GM12892 (cell line): ENCODE results near the gene ENTPD2.
A peak's percentile ranks its signal among the peaks of the same experiment; 100 is the strongest.
"Not testable (repeated sequence)": the region's sequence is repeated elsewhere in the genome, so short reads cannot be mapped to it uniquely, and the experiment has no call there.

Source experiments
- DNase-seq: peaks from one replicate; pipeline ENCODE4 v3.0.0; 2011; ENCODE audit not compliant: insufficient read length
- FAIRE-seq: peaks from 2 replicates; lab custom pipeline; 2011; peaks lifted over from hg19 to GRCh38; lab: Jason Lieb, UNC
- POLR2A ChIP-seq: IDR thresholded peaks from 2 replicates; pipeline ENCODE4 v1.6.1; 2011; ENCODE audit warnings: low read depth, low read length, control low read depth
- POLR2AphosphoS5 ChIP-seq: IDR thresholded peaks from 2 replicates; pipeline ENCODE4 v1.6.1; 2011; ENCODE audit warnings: low read depth, low read length, control low read depth
- TAF1 ChIP-seq: IDR thresholded peaks from 2 replicates; pipeline ENCODE4 v1.6.1; 2011; ENCODE audit warnings: low read depth, mild to moderate bottlenecking, control low read depth, low read length, borderline replicate concordance

The ENTPD2 gene

DNA sequence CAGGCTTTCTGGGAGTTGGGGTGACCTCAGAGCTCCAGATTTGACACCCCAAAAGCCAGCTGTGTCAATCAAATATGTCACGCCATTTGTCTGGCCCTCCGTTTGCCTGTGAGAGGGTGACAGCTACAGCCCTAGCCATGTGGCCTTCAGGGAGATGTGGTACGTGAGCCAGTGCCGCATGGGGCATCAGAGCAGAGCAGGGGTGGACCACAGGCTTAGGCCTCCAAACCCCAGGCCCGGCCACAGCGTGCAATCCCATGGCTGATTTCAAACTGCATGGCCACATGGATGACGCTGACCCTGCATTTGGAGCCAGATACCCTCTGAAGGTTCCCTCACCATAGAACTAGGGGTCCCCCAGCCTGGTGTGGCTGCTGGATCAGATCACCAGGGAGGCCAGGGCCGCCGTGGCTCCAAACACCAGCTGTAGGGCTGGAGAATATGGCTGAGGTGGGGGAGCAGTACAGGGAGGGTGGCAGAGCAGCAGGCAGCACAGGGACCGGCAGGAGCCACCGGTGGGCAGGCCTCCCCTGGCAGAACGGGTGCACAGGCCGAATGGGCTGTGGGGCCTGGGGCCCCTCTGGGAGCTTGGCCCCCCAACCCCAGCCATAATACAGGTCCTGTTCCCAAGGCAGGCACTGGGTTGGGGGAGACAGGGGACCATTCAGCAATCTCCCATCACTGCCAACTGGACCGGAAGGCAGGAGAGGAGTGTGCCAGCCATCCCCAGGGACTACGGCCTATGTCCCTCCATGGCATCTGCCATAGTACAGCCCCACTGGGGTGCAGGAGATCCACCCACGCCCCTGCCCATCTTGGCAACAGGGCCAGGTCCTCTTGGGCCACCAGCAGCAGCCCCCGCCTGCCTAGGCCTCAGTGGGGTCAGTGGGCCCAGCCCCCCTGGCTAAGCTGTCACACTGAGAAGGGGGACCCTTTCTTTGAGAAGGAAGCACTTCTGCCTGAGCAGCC, 15.0 kb upstream of the ENTPD2 start:
- FAIRE-seq, result peak; percentile 38
- TF ChIP-seq POLR2AphosphoS5 (no peak), POLR2A (no peak), TAF1 (no peak)
- no peak for DNase-seq

DNA sequence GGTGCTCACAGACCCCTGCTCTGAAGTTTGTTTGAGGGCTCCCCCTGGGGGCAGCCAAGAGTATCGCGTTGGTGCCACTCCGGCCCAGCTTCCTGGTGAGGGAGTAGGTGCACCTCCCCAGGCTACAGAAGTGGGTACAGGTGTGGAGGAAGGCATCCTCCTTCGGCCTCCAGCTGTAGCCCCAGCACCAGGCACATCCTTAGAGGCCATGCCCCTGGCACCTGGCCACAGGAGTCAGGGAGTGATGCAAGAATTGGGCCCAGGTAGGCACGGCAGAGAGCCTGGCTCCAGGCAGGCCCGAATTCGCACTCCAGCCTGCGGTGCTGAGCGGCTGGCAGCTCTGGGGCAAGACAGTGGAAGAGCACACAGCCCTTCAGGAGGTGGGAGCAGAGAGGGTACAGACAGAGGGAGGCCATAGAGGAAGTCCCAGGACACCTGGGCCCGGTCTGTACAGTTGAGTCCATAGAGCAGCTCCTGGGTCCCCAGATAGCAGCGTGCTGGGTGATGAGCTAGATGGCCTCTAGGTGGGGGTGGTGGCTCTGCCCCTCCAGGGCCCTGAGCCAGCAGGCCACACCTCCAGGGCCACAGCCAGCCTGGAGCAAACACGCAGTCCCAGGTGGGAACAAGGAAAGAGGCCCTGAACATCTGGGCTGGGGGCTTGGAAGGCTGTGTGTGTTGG, 14.1 kb upstream of the ENTPD2 start:
- DNase-seq, result peak; percentile 85
- FAIRE-seq, result peak; percentile 89
- no peak for TF ChIP-seq TAF1
- no peak for TF ChIP-seq POLR2A
- no peak for TF ChIP-seq POLR2AphosphoS5

DNA sequence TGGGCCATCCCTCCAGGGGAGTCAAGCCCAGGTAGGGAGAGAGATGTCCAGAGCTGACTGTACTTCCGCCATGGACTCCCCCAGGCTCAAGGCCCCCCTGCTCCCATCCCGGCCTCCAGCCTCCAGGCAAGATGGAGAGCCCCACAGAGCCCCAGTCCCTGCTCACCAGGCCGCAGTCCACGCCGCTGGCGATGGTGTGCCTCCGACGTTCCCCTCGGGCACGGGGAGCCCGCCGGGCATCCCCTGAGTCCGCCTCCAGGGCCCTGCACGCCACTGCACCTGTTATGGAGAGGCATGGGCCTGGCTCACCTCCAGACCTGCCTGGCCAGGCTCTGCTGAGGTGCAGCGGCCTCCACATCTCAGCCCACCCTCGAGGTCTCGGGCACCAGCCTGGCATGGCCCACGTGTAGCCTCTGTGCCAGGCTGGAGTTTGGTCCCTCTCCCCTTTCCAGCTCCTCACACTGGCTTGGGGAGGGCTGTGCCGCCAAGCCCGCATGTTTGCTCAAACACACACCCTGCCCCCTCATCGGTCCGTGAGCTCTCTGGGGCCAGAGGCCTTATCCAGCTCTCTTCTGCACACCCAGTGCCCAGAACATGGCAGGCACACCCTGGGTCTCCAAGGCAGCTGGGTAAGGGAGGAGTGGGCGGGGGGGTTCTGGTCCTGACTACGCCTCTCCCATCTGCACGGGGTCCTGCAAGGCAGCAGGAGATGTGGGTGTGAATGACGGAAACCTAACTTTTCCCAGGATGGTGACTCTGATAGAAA, 12.4 kb upstream of the ENTPD2 start:
- FAIRE-seq (no peak), DNase-seq (no peak)
- TF ChIP-seq POLR2AphosphoS5 (no peak), POLR2A (no peak), TAF1 (no peak)

DNA sequence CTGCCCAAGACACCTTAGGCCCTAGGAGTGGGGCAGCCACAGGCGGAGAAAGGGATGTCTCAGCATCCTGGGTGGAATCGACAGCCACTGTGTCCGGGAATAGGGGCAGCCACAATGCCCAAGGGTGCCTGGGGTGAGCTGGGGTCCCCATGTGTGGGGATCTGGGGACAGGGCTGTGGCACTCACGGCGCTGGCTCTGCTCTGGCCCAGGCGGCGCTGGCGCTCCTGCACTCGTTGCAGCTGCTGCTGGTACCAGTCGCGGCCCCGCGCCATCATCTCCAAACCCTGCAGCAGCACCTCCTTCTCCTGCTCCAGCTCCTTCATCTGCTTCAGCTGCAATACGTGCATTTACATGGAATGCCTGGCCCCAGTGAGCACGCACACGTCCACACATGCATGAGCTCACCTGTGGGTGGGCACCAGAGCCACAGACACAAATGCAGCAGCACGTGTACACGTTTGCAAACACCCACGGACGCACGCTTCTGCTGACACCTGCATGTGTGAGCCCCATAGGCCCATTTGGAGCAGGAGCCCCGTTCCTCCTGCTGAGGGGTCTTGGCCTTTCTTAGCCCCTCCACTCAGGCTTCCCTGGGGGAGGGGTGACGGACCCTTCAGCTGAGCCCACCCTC, 11.6 kb upstream of the ENTPD2 start:
- DNase-seq (no peak), FAIRE-seq (no peak)
- TF ChIP-seq POLR2A, result no peak
- no peak for TF ChIP-seq TAF1
- no peak for TF ChIP-seq POLR2AphosphoS5

DNA sequence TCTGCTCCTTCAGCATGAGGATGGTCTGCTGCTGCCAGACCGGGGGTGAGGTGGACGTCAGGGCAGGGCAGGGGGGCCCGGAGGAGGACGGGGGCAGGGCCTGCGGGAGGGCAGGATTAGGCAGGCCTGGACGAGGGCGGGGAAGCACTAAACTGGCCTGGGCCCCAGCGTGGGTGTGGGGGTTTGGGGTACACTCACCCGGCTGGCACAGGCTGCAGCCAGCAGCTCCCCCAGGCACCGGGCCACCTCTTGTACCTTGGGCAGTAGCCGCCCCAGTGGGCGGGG, 11.0 kb upstream of the ENTPD2 start:
- TF ChIP-seq TAF1 (no peak), POLR2AphosphoS5 (no peak), POLR2A (no peak)
- no peak for DNase-seq
- FAIRE-seq, result no peak

DNA sequence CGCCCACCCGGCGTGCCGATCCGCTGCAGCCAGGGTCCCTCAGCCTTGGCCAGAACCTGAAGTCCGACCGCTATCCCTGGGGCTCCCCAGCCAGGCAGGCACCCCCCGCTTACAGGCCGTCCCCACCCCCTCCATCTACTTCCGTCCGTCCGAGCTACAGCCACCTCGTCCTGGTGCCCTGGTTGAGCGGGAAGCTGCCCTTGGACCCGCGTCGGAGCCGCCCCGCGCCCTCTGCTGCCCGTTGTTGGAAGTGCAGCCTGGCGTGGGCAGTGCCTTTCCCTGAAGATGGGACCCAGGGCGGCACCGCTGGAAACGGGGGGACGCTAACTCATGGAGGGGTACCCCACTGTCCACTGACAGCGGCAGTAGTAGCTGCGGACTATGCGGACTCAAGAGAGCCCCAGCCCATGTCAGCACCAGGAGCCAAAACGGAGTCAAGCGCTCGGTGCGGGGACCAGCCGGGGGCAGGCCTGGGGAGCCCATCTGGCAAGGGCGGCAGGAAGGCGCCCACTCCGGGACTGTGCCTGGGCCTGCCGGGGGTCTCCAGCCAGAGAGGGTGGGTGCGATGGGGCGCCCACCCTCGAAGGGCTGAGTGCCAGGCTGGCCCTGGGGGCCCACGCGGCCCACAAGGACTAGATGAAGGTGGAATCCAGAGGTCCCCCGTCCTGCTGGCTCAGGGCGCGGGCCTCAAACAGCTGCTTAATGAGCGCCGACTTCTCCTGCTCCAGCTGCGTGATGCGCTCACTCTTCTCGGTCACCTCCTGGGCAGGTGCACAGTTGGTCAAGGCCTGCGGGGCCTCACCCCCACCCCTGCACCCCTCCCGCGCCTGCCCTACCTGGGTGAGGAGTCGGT, 10.4 kb upstream of the ENTPD2 start:
- FAIRE-seq (peak; percentile 88), DNase-seq (peak; percentile 71)
- TF ChIP-seq POLR2A (no peak), POLR2AphosphoS5 (no peak), TAF1 (no peak)

DNA sequence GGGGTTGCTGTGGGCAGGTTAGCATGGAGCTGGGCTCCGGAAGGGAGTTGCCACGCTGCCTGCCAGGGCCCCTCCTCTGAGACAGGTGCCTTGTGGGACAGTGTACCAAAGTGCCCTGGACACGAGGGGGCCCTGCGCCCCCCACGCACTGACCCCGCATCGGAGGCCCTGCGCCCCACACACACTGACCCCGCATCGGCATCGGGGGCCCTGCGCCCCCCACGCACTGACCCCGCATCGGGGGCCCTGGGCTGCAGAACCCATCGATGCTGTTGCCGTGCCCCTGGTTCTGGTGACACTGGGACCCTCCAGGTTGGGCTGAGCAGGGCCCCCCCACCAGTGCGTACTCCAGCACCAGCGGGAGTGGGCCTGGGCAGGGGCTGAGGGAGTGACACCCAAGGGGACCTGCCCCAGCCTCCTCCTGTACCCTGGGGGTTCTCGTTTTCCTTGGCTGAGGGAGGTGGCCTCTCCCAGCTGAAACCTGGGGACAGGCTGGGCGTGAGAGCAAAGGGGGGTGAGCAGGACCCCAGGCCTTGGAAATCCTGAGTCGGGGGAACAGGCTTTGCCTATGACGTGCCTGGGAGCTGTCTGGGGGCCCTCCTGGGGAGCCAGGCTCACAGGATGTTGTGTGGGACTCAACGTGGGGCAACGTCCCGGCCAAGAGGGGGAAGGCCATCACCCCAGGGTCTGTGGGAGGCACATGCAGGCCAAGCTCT, 9.6 kb upstream of the ENTPD2 start:
- FAIRE-seq (no peak), DNase-seq (no peak)
- no peak for TF ChIP-seq POLR2AphosphoS5
- no peak for TF ChIP-seq POLR2A
- no peak for TF ChIP-seq TAF1

DNA sequence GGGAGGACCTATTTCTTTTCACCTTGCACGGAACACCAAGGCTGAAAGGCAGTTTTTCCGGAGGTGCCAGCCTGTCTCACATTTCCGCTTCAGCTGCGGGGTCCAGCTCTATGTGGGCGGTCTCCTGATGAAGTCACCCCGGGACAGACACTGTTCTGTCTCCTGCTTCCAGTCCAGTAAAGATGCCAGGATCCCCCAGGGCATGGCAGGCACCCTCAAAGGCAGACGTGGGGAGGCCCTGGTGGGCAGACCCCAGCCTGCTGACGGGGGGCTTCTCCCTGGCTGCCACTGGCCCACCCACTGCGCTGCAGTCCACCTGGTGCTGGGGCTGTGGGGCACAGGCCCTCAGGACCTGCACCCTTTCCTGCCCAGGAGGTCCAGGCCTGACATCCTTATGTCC, 8.9 kb upstream of the ENTPD2 start:
- DNase-seq, FAIRE-seq: not testable (repeated sequence)

DNA sequence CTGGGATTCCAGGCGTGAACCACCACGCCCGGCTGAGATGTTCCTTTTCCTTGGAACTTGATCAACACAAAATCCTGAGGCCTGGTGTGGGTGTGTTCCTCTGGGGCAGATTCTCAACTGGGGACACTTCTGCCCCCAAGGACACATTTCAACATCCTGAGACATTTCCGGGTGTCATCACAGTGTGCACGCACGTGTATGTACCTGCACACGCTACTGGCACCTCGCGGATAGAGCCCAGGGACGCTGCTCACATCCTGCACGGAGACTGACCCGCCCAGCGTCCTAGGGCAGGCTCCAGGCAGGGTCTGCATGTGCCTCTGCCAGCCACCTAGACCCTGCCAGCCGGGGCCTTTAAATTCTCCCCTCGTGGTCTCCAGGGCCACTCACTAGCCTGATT, 8.5 kb upstream of the ENTPD2 start:
- FAIRE-seq (peak; percentile 17), DNase-seq (no peak)
- TF ChIP-seq POLR2A (no peak), POLR2AphosphoS5 (no peak)
